Measurements from ENCODE around the gene UFC1.
"Not testable (repeated sequence)": the region's sequence is repeated elsewhere in the genome, so short reads cannot be mapped to it uniquely, and the experiment has no call there.

The UFC1 gene

DNA sequence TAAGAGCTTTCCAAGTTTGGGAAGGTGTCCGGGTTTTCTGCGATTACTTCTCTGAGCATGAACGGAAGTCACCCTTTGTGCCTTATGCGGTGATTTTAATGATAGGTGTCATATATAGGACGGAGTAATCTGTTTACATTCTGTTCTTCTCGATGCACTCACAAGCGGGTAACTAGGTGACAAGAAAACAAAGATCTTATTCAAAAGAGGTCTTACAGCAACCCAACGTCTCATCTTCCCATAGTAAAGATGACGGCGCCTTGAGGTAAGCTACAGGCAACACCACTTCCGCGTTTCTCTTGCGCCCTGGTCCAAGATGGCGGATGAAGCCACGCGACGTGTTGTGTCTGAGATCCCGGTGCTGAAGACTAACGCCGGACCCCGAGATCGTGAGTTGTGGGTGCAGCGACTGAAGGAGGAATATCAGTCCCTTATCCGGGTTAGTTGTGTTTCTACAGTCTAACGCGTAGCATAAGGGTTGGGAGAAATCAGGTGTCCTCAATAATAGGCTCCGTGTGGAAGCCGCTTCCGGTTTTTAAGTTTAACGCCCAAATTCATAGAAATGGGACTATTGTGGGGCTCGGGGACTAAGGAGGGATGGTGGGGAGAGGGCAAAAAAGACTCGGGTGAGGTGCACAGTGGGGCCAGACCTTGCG, at the start of gene UFC1:
Gene UFC1 (plus strand): TSS at position 297 of the 656 bp plus-strand sequence. CDS start 20 bp downstream, at position 317.
- peak; percentile 95 for DNase-seq

GRCh38 chr1:161106431-161106830, 47.3 kb upstream of the UFC1 start:
- DNase-seq: no peak

DNA sequence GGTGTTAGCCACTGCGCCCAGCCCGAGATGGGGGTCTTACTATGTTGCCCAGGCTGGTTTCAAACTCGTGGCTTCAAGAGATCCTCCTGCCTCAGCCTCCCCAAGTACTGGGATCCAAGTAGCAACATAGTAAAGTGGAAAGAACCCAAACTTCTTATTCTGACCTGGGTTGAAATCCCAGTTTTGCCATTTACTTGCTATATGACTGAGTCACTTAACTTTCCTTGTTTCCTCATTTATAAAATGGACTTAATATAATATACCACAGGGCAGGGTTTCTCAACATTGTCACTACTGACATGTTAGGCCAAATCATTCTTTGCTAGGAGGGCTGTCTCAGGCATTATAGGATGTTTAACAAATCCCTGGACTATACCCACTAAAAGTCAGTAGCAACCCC, 42.7 kb upstream of the UFC1 start:
- no peak for DNase-seq

DNA sequence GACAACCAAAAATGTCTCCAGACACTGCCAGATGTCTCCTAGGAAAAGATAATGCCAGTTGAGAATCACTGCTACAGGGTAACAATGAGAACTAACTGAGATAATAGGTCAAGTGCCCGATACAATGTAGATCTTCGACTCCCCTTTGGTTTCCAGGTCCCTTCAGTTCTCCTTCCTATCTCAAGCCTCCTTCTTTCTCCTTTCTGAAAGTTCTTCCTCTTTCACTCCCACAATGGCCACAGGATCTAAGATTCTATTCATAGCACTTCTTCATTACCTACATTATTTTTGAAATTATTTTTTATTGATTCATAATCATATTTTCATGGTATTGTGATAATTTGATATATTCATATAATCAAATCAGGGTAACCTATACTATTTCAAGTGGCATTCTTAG, 42.3 kb upstream of the UFC1 start:
- no peak for DNase-seq

DNA sequence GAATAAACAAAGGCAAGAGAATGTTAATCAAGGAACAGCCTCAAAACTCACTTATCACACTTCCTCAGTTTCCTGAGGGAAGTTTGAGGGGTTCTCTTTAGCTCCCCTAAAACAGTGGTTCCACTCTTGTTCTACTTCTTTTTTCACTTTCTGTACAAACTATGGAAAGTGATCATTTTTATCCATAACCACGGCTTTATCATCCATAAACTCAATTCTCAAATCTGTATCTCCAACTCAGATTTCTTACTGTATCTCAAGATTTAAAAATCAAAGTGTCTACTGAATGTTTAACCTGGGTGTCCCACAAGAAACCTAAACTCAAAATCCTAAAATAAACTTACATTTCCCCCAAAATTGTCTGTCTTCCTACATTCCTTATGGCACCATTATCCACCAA, 39.9 kb upstream of the UFC1 start:
- DNase-seq: no peak

DNA sequence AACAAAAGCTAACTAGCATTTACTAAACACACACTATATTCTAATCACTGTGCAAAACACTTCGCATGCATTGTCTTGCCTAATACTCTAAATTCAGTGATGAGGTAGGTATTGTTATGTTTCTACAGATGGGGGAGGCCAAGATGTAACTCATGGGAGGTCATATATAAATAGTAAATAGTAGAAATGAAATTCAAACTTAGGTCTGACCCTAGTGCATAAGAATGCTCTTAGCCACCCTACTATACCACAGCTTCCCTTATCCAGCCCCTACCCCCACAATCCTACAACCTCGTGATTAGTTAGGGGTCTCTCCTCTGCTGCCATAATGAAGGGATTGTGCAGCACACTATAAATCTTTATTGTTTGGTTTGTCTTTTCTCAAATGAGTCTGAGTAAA, 39.2 kb upstream of the UFC1 start:
- no peak for DNase-seq

DNA sequence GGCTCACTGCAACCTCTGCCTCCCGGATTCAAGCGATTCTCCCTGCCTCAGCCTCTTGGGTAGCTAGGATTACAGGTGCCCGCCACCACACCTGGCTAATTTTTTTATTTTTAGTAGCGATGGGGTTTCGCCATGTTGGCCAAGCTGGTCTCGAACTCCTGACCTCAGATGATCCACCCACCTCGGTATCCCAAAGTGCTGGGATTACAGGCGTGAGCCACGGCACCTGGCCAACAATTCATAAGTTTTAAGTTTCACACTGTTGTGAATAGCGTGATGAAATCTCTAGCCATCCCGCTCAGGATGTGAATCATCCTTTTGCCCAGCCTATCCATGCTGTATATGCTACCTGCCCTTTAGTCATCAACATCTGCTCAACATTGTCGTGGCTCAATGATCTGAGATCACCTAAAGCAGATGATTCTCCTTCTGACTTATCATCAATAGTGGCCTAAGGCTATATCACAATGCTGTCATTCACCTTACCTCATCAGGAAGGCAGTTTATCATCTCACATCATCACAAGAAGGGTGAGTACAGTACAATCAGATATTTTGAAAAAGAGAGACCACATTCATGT, 38.6 kb upstream of the UFC1 start:
- DNase-seq: no peak

- DNase-seq: not testable (repeated sequence)
Observed at GRCh38 chr1:161115961-161116360, 37.8 kb upstream of the UFC1 start.

DNA sequence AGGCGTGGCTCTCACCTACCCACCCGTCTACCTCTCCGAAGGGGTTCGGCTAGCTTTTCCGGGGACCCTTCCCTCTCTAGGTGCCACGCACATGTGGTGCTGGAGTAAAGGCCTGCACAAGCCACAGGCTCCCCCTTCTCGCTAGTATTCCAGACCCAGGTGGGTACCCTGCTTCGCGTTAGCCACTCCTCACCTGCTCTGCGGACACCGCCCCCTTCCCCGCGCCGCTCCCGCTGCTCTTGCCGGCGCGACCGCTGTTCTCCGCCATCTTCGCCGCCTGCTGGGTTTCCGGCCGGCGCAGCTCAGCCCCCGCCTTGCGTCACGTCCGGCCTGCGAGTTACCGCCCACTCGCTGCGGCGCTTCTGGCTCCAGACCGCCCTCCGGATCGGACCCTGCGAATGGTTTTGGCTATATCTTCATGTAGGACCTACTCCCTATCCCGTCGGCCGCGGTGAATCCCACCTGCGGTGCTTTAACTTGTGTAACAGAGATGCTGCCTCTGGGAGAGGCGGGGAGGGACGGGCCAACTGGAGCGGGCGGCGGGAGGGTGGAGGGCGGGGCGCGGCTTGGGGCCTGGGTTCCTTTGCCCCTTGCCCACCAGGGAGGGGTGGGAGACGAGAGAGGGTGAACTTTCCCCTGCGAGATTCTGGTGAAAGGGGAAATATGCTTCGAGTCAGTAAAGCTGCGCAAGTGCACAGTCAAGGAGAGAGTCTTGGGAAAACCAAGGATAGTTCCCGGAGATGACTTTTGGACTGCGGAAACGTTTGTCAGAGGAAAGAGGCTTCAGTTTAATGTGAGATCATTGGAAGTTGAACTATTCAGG, 35.8 kb upstream of the UFC1 start, which contains the start of the genes NIT1 and PFDN2:
Gene NIT1 (plus strand): TSS at position 347 of the 823 bp plus-strand sequence. CDS start 72 bp downstream, at position 419.
Gene PFDN2 (minus strand): TSS at position 279 of the 823 bp plus-strand sequence. CDS start 11 bp downstream, at position 268.
- DNase-seq: peak; percentile 62

DNA sequence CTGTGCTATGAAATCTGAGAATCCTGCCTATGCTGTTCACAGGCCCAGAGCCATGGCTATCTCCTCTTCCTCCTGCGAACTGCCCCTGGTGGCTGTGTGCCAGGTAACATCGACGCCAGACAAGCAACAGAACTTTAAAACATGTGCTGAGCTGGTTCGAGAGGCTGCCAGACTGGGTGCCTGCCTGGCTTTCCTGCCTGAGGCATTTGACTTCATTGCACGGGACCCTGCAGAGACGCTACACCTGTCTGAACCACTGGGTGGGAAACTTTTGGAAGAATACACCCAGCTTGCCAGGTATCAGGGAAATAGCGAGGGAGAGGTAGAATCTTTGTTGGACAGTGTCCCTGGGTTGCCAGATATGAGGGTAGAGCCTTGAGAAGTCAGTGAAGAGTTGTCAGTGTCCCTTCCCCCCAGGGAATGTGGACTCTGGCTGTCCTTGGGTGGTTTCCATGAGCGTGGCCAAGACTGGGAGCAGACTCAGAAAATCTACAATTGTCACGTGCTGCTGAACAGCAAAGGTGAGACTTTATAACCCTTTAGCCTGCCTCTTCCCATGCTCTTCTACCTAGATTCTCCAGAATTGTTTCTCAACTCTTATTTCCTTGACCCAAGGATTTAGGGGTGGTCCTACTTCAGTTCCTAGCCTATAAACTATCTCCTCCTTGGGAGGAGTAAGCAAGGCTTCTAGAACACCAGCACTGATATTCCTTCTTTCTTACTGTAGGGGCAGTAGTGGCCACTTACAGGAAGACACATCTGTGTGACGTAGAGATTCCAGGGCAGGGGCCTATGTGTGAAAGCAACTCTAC, 34.5 kb upstream of the UFC1 start:
- DNase-seq: no peak

DNA sequence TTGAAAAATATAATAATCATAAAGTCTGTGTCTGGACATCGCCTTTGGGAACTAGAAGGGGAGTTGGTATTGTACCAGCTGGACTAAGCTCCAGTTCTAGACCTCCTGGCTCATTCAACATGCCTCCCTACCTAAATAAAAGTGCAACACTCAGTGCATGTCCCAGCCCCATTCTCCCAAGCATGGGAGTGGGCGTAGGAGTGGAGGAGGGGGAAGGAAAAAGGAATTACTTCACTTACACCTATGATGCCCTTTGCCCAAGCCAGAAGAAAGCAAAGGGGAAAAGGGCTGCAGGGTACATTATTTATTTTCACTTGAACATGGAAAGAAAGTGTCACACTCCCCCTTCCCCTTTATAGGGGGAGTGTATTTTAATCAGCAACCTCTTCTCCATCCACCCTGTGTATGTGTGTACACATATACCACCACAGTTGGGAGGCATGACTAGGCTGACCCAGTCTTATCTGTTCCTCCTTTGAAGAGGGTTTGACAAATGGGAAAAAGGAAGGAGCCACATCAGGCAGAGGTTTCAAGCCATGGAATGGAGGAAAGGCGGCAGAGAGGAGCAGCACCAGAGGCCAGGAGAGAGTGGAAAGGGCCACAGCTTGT, 32.6 kb upstream of the UFC1 start:
- DNase-seq: no peak

- no peak for DNase-seq
Observed at GRCh38 chr1:161121834-161122233, 31.9 kb upstream of the UFC1 start.

DNA sequence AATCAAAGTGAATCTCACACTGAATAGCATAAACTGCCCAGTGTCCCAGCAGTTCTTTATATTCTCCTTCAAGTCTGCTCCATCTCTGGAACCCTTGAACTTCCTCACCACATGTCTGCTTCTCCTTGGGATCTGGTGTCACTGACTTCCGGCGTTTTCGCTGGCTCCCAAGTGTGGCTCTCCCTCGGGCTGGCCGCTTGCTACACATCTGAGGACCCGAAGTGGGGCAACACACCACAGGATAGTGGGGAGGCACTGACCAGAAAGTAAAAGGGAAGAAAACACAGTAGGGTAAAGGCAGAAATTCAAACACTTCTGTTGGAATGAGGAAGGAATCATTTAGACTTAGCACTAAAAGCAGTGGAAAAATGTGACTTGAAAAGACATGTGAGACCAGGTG, 30.8 kb upstream of the UFC1 start:
- no peak for DNase-seq

DNA sequence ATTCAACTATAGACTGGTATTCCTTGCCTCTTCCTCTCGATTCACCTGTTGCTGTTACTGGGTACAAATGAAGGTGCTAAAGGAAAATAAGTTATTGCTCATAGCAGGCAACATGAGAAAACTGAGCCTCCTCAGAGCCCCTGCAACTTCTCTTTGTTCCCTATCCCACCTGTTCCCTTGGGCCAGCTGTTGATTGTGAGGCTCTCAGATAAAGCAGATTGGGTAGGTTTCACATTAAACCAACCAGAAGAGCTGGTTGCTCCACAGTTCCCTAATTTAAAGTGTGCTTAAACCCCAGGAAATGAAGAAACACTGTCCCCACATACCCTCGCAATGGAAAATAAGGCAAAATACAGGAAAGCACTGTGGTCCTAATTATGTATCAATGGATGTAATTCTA, 26.1 kb upstream of the UFC1 start:
- peak; percentile 47 for DNase-seq

GRCh38 chr1:161128591-161129420, 25.0 kb upstream of the UFC1 start:
- DNase-seq: peak; percentile 71

GRCh38 chr1:161130266-161130665, 23.5 kb upstream of the UFC1 start:
- peak; percentile 64 for DNase-seq

- DNase-seq: peak; percentile 49
Observed at GRCh38 chr1:161131523-161132409, 22.0 kb upstream of the UFC1 start.

- peak; percentile 98 for DNase-seq
Observed at GRCh38 chr1:161132410-161133219, 21.2 kb upstream of the UFC1 start, which contains the start of gene DEDD. TSS of gene DEDD (minus strand) at chr1:161132667. CDS start at chr1:161124462, 8,205 bp downstream.

- DNase-seq: no peak
Observed at GRCh38 chr1:161133220-161133740, 20.5 kb upstream of the UFC1 start.

Data from NCI-H1694 treated with DMSO at 0.1 percent for 48 hours (cell line).